ENCODE data around the gene EYS. TPM values are rescaled to one million over a fixed set of nuclear protein-coding genes. Genes with fewer than 3 reads are reported as not detected.

The EYS gene
- total RNA-seq, 1 donor from 2014 or later: 0.08 TPM

GRCh38 chr6:65199121-65199520 lies 507.9 kb downstream of the EYS start:
- Histone ChIP-seq H3K27me3 (ENCODE audit: low read depth) (no peaks in the 10 kb centered on the region), H3K4me3 (no peak overlapping the region), H3K9me3 (replicated peaks) (peaks cover 20% of the 10 kb centered on the region), H3K27ac (replicated peaks) (no peak overlapping the region), H3K4me1 (no peaks in the 10 kb centered on the region), H3K36me3 (no peaks in the 10 kb centered on the region)
- intact Hi-C loops (cut with micrococcal nuclease): no loop called here
- TF ChIP-seq, protein P1, sequence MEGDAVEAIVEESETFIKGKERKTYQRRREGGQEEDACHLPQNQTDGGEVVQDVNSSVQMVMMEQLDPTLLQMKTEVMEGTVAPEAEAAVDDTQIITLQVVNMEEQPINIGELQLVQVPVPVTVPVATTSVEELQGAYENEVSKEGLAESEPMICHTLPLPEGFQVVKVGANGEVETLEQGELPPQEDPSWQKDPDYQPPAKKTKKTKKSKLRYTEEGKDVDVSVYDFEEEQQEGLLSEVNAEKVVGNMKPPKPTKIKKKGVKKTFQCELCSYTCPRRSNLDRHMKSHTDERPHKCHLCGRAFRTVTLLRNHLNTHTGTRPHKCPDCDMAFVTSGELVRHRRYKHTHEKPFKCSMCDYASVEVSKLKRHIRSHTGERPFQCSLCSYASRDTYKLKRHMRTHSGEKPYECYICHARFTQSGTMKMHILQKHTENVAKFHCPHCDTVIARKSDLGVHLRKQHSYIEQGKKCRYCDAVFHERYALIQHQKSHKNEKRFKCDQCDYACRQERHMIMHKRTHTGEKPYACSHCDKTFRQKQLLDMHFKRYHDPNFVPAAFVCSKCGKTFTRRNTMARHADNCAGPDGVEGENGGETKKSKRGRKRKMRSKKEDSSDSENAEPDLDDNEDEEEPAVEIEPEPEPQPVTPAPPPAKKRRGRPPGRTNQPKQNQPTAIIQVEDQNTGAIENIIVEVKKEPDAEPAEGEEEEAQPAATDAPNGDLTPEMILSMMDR (IDR thresholded peaks at IDR 0.05; ENCODE audit: borderline replicate concordance): no peak
- DNase-seq: no peak

- H3K4me3 ChIP-seq: no peak overlapping the region
- TF ChIP-seq, protein P1 (IDR thresholded peaks at IDR 0.05; ENCODE audit: borderline replicate concordance): no peak
- H3K36me3 ChIP-seq: no peaks in the 10 kb centered on the region
- no peaks in the 10 kb centered on the region for H3K9me3 ChIP-seq (replicated peaks)
- no peaks in the 10 kb centered on the region for H3K4me1 ChIP-seq
- intact Hi-C loops (cut with micrococcal nuclease): no loop called here
- DNase-seq: no peak
- H3K27me3 ChIP-seq (ENCODE audit: low read depth): no peaks in the 10 kb centered on the region
- no peak overlapping the region for H3K27ac ChIP-seq (replicated peaks)
Observed at GRCh38 chr6:65191471-65191870, 515.6 kb downstream of the EYS start.

- no peaks in the 10 kb centered on the region for H3K9me3 ChIP-seq (replicated peaks)
- TF ChIP-seq, protein P1 (IDR thresholded peaks at IDR 0.05; ENCODE audit: borderline replicate concordance): no peak
- no peak overlapping the region for H3K27ac ChIP-seq (replicated peaks)
Observed at GRCh38 chr6:65189236-65189881, 517.7 kb downstream of the EYS start.

DNA sequence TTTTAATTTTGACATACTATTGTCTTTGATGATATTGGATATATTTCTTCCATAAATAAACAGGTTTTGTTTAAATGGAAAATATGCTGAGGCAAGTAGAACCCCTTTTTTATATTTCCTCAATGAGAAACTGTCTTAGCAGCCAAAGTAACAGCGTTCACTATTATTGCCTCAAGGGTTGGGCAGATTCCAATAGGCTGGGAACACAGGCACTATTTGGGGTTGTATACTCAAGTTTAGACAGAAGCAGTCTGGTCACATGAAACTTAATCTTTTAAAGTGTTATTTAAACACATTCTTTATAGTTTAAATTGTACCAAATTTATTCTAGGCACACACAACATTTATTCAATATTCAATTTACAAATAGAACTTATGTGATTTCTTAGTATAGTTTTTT lies 520.2 kb downstream of the EYS start:
- Histone ChIP-seq H3K36me3 (no peaks in the 10 kb centered on the region), H3K9me3 (replicated peaks) (peaks cover 9% of the 10 kb centered on the region), H3K4me3 (no peak overlapping the region), H3K4me1 (no peaks in the 10 kb centered on the region), H3K27ac (replicated peaks) (no peak overlapping the region), H3K27me3 (ENCODE audit: low read depth) (no peaks in the 10 kb centered on the region)
- intact Hi-C loops (cut with micrococcal nuclease): no loop called here
- TF ChIP-seq, protein P1 (IDR thresholded peaks at IDR 0.05; ENCODE audit: borderline replicate concordance): no peak
- DNase-seq: no peak

More at GRCh38 chr6:65189236-65189881, 517.7 kb downstream of the EYS start:
- intact Hi-C loops (cut with micrococcal nuclease): no loop called here
- Histone ChIP-seq H3K4me1 (no peaks in the 10 kb centered on the region), H3K4me3 (no peak overlapping the region), H3K36me3 (no peaks in the 10 kb centered on the region), H3K27me3 (ENCODE audit: low read depth) (no peaks in the 10 kb centered on the region)
- no peak for DNase-seq

GRCh38 chr6:65182681-65183080 lies 524.3 kb downstream of the EYS start:
- no peaks in the 10 kb centered on the region for H3K36me3 ChIP-seq
- TF ChIP-seq, protein P1 (IDR thresholded peaks at IDR 0.05; ENCODE audit: borderline replicate concordance): no peak
- H3K4me3 ChIP-seq: no peak overlapping the region
- no peak overlapping the region for H3K27ac ChIP-seq (replicated peaks)
- intact Hi-C loops (cut with micrococcal nuclease): no loop called here
- H3K27me3 ChIP-seq (ENCODE audit: low read depth): no peaks in the 10 kb centered on the region
- no peak for DNase-seq
- H3K9me3 ChIP-seq (replicated peaks): peaks cover 17% of the 10 kb centered on the region
- H3K4me1 ChIP-seq: no peaks in the 10 kb centered on the region

Measured in left ventricle myocardium inferior (tissue), 1 donor.